RWPE2 (cell line): Measurements from ENCODE around the gene ANKRD18A.

Experiments used
- ATAC-seq: fragments of 200-7000 bp; cut with Tn5 transposase; 3 replicates; pipeline ENCODE4 v1.9.1; 2021; ENCODE audit warnings: low read depth
- DNase-seq: peaks from one replicate; pipeline ENCODE4 v3.0.0-alpha.2; 2020; ENCODE audit warnings: low spot score
- H3K27ac ChIP-seq: fragments of 450-650 bp; 2 replicates; pipeline ENCODE4 v1.5.1; 2017; ENCODE audit warnings: mild to moderate bottlenecking; ENCODE audit not compliant: poor library complexity, severe bottlenecking
- H3K27me3 ChIP-seq: fragments of 250-450 bp; sonication (Bioruptor Pico); 2 replicates; pipeline ENCODE4 v1.5.1; 2021; ENCODE audit warnings: mild to moderate bottlenecking, moderate library complexity; ENCODE audit not compliant: insufficient read depth, poor library complexity, severe bottlenecking
- H3K36me3 ChIP-seq: fragments of 250-450 bp; sonication (Bioruptor Pico); 2 replicates; pipeline ENCODE4 v1.5.1; 2020; ENCODE audit warnings: low read depth, mild to moderate bottlenecking, moderate library complexity
- H3K4me1 ChIP-seq: fragments of 250-450 bp; sonication (Bioruptor Pico); 2 replicates; pipeline ENCODE4 v1.5.1; 2021; ENCODE audit warnings: mild to moderate bottlenecking, moderate library complexity; ENCODE audit not compliant: insufficient read depth, poor library complexity, severe bottlenecking
- H3K4me3 ChIP-seq: fragments of 250-450 bp; sonication (Bioruptor Pico); 2 replicates; pipeline ENCODE4 v1.5.1; 2021; ENCODE audit warnings: mild to moderate bottlenecking, moderate library complexity; ENCODE audit not compliant: severe bottlenecking
- H3K9me3 ChIP-seq: fragments of 250-450 bp; sonication (Bioruptor Pico); 2 replicates; pipeline ENCODE4 v1.5.1; 2021; ENCODE audit warnings: mild to moderate bottlenecking, moderate library complexity; ENCODE audit not compliant: severe bottlenecking
- CTCF ChIP-seq: fragments of 450-650 bp; IDR thresholded peaks from one replicate; pipeline ENCODE4 v1.5.1; 2017; ENCODE audit warnings: mild to moderate bottlenecking, moderate library complexity; ENCODE audit not compliant: poor library complexity, severe bottlenecking

The ANKRD18A gene

GRCh38 chr9:38529317-38529716 lies 91.1 kb downstream of the ANKRD18A start:
- no peak overlapping the region for H3K4me3 ChIP-seq
- H3K27ac ChIP-seq = no peak overlapping the region
- no peaks in the 10 kb centered on the region for H3K36me3 ChIP-seq
- H3K9me3 ChIP-seq = no peaks in the 10 kb centered on the region
- DNase-seq = no peak
- no peak for ATAC-seq
- TF ChIP-seq CTCF = no peak
- H3K27me3 ChIP-seq = no peaks in the 10 kb centered on the region
- H3K4me1 ChIP-seq = no peaks in the 10 kb centered on the region

- Histone ChIP-seq H3K36me3 (no peaks in the 10 kb centered on the region), H3K27ac (no peak overlapping the region), H3K4me1 (no peaks in the 10 kb centered on the region), H3K27me3 (no peaks in the 10 kb centered on the region), H3K4me3 (no peak overlapping the region), H3K9me3 (no peaks in the 10 kb centered on the region)
- no peak for ATAC-seq
- DNase-seq = no peak
- TF ChIP-seq CTCF = no peak
These were observed 92.9 kb downstream of the ANKRD18A start for GRCh38 chr9:38527503-38527902.

- Histone ChIP-seq H3K27me3 (no peaks in the 10 kb centered on the region), H3K4me1 (no peaks in the 10 kb centered on the region), H3K27ac (no peak overlapping the region), H3K4me3 (no peak overlapping the region), H3K36me3 (no peaks in the 10 kb centered on the region), H3K9me3 (no peaks in the 10 kb centered on the region)
- ATAC-seq (no peak), DNase-seq (no peak)
- TF ChIP-seq CTCF = no peak
These were observed 93.8 kb downstream of the ANKRD18A start for GRCh38 chr9:38526591-38526990.

GRCh38 chr9:38523121-38523520 lies 97.3 kb downstream of the ANKRD18A start:
- Histone ChIP-seq H3K36me3 (no peaks in the 10 kb centered on the region), H3K4me3 (no peak overlapping the region), H3K27me3 (no peaks in the 10 kb centered on the region), H3K9me3 (no peaks in the 10 kb centered on the region), H3K4me1 (no peaks in the 10 kb centered on the region), H3K27ac (no peak overlapping the region)
- TF ChIP-seq CTCF = no peak
- DNase-seq (no peak), ATAC-seq (no peak)

GRCh38 chr9:38521762-38522161 lies 98.6 kb downstream of the ANKRD18A start:
- Histone ChIP-seq H3K4me1 (peaks cover 2% of the 10 kb centered on the region), H3K9me3 (no peaks in the 10 kb centered on the region), H3K36me3 (no peaks in the 10 kb centered on the region), H3K27me3 (no peaks in the 10 kb centered on the region), H3K4me3 (no peak overlapping the region), H3K27ac (no peak overlapping the region)
- no peak for DNase-seq
- ATAC-seq = no peak
- no peak for TF ChIP-seq CTCF
